C1 segment of cervical spinal cord (tissue), 14 donors: ENCODE results near the gene C2CD3.
"Not testable (repeated sequence)": the region's sequence is repeated elsewhere in the genome, so short reads cannot be mapped to it uniquely, and the experiment has no call there.

ENCODE experiments used
- DNase-seq, 14 donors: peaks; one replicate each; lab custom pipeline; 2025; lab: John Stamatoyannopoulos, UW

Gene C2CD3

DNA sequence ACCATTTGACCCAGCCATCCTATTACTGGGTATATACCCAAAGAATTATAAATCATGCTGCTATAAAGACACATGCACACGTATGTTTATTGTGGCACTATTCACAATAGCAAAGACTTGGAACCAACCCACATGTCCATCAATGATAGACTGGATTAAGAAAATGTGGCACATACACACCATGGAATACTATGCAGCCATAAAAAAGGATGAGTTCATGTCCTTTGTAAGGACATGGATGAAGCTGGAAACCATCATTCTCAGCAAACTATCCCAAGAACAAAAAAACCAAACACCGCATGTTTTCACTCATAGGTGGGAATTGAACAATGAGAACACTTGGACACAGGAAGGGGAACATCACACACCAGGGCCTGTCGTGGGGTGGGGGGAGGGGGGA is 105.3 kb downstream of the C2CD3 start:
- DNase-seq, result not testable (repeated sequence)

DNA sequence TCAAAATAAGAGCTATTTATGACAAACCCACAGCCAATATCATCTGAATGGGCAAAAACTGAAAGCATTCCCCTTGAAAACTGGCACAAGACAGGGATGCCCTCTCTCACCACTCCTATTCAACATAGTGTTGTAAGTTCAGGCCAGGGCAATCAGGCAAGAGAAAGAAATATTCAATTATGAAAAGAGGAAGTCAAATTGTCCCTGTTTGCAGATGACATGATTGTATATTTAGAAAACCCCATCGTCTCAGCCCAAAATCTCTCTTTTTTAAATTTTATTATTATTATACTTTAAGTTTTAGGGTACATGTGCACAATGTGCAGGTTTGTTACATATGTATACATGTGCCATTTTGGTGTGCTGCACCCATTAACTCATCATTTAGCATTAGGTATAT is 107.2 kb downstream of the C2CD3 start:
- DNase-seq, result not testable (repeated sequence)

DNA sequence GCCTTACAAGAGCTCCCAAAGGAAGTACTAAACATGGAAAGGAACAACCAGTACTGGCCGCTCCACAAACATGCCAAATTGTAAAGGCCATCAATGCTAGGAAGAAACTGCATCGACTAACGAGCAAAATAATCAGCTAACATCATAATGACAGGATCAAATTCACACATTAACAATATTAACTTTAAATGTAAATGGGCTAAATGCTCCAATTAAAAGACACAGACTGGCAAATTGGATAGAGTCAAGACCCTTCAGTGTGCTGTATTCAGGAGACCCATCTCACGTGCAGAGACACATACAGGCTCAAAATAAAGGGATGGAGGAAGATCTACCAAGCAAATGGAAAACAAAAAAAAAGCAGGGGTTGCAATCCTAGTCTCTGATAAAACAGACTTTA is 109.2 kb downstream of the C2CD3 start:
- not testable (repeated sequence) for DNase-seq

DNA sequence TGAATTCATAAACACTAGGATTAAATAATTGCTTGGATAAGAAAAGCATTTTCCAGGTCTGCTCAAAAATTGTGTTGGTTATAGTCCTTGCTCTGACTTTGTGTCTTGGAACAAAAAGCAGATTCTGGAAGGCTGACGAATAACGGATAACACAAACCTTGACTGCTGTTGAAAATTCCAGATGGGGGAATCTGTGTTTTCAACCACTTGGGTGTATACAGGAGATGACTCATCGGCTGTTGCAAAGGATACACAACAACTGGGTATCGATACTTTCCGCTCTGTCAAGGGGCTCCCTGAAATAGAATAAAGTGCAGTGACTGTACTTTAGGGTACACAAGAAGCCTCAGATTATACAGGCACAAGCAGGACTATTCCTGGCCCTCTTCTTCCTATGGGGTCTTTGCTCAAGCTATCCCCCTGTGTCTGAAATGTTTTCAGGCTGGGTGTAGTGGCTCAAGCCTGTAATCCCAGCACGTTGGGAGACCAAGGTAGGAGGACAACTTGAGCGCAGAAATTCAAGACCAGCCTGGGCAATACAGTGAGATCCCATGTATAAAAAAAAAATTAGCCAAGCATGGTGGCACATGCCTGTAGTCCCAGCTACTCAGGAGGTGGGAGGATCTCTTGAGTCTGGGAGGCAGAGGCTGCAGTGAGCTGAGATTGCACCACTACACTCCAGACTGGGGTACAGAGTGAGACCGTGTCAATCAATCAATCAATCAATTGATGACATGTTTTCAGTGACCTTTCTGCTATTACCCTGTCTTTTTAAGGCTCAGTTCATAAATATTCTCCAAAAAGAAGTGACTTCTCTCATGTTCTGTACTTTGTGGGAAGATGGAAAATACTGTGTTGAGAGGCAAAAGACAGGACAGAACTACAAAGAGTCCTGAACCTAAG is 113.3 kb downstream of the C2CD3 start:
- DNase-seq, result no peak

DNA sequence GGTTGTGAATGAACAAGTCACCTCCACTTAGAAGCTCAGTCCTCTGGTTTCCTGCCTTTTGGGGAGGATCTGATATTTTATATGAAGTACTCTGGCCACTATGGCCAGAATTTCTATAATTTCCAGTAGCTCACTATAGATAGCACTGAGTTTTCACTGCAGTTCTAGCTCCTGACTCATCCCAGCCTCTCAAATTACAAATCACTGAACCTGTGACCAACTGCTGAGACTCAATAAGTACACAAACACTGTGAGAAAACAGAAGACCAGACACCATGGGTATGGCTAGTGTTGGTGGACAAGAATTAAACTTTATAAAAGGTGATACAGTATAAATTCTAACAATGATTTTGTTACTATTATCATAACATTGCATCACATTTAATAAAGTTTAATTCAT is 114.9 kb downstream of the C2CD3 start:
- DNase-seq, result no peak

DNA sequence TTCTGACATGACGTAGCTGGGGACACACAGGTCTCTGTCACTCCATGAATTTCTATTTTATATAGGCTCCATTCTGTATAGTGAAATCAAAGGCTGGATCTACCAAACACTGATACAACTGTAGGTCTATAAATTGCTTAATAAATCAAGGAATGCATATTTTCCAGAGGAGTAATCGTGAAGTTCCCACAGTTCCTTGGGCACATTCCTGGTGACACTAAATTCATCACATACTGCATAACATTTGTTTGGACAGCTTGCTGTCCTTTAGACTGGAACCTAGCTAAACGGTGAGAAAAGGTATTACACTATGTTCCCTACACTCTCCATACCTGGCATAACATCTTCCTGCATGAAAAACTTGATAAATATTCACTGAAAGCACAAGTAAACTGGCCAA is 120.3 kb downstream of the C2CD3 start:
- no peak for DNase-seq

DNA sequence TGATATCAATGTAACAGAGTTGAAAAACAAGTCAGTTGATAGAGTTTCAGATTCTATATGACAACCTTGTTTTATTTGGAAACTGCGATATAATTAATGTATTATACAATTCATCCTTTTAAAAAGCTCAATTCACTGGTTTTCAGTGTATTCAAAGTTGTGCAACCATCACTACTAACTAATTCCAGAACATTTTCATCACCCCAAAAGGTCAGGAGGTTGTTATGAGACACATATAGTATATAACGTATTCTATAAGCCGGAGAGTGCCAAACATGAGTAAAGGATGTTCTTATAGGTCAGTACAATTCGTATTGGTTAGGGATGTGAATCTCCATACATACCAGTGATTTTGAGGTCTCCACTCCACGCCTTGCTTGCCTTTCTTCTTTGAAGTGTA is 121.8 kb downstream of the C2CD3 start:
- DNase-seq, result no peak

DNA sequence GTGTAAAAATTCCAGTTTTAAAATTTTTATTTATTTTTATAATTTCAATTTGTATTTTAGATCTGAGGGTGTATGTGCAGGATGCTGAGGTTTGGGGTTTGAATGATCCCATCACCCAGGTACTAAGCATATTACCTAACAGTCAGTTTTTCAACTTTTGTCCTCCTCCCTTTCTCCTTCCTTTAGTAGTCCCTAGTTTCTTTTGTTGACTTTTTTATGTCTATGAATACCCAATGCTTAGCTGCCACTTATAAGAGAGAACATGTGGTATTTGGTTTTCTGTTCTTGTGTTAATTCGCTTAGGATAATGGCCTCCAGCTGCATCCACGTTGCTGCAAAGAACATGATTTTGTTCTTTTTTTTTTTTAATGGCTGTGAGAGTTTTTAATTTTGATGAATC is 126.3 kb downstream of the C2CD3 start:
- no peak for DNase-seq

DNA sequence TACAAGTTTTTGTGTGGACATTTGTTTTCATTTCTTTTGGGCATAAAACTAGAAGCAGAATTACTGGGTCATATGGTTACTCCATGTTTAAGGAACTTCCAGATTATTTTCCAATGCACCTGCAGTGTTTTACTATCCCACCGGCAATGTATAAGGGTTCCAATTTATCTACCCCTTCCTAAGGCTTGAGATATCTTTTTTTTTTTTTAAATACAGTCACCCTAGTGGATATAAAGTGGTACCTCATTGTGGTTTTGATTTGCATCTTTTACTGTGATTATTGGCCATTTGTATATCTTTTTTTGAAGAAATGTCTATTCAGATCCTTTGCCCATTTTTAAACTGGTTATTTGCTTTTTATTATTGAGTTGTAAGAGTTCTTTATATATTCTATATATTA is 127.4 kb downstream of the C2CD3 start:
- DNase-seq, result no peak

DNA sequence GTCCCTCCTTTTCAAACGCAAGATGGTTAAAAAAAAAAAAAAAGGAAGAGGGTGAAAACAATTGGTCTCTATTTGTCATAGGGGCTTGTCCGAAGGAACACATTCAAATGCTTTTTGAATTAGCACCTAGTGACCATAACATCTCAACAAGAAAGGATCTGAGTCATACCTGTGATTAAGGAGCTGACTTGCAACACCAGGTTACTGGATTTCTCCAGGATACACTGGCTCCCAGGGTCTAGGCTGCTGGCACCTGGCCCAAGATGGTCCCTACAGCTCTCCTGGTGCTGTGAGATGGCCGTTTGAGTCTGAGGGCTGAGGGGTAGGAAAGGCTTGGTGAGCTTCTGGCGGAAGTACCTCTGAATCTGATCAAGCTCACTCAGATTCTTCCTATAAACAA is 133.5 kb downstream of the C2CD3 start:
- DNase-seq, result no peak

DNA sequence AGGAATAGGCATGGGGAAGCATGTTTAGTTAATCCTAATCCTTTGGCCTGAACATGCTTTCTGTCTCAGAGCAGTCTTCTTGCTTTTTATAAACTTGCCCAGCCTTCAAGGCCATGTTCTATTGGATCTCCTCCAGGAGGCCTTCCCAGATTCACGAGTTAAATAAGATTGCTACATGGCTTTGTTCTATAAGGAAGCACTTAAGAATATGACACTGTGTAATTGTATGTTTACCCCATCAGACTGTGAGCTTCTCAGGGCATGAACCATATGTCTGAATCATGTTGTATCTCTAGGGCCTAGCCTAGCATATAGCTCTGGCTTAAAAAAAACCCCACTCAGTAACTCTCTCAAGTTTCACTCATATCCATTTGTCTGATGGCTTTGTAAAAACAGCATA is 135.5 kb downstream of the C2CD3 start:
- no peak for DNase-seq

DNA sequence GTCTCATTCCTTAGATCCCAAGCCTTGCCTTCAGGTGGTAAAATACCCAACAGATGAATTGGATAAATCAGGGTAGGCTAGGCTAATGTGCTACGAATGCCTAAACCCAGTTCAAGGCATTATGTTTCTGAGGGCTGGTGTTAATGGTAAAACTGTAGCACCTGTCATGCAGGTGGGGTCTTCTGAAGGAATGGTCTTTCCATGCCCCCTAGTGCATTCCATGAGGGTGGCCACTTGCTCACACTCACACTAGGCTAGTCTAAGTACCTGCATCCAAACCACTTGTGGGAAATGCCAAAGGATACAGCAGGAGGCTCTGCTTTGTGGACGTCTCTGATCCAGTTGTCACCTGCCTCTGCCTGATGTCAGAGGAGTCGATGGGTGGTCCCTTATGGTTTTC is 137.8 kb downstream of the C2CD3 start:
- DNase-seq, result no peak

DNA sequence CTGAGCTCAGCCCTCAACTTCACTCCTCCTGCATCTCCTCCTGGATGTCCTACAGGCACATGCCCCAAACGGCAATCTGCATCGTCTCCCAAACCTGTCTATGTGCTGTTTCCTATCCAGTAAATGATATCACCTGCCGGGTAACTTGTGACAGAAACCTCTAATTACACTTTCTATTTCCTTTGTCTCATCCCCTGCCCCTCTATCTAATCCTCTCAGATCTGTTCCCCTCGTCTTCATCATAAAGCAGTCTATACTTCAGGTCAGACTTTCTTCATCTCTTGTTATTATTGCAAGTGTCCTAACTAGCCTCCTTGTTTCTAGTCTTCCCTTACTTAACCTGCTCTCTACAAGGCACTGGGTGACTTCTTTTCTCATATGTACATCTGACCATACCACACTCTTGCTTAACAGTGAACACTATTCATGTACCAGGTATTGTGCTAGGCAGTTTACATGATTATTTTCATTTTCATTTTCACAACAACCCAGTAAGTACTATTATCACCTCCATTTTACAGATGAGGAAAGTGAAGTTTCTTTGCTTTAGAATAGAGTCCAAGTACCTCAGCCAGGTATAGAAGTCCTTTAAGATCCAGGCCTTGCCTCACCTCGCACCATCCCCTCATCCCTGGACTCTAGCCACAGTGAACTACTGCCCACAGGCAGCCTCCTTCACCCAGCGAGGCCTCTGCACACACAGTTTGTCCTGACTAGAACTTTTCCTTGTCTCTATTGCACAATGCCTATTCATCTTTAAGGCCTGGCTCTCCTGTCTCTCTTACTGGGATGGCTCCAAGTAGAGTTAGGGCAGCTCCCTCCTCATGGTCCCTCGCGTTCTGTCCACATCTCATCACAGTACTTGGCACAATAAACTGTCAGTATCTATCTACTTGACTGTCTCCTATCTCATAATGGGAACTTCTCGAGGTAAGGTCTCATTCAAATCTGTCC is 139.8 kb downstream of the C2CD3 start:
- DNase-seq, result no peak

DNA sequence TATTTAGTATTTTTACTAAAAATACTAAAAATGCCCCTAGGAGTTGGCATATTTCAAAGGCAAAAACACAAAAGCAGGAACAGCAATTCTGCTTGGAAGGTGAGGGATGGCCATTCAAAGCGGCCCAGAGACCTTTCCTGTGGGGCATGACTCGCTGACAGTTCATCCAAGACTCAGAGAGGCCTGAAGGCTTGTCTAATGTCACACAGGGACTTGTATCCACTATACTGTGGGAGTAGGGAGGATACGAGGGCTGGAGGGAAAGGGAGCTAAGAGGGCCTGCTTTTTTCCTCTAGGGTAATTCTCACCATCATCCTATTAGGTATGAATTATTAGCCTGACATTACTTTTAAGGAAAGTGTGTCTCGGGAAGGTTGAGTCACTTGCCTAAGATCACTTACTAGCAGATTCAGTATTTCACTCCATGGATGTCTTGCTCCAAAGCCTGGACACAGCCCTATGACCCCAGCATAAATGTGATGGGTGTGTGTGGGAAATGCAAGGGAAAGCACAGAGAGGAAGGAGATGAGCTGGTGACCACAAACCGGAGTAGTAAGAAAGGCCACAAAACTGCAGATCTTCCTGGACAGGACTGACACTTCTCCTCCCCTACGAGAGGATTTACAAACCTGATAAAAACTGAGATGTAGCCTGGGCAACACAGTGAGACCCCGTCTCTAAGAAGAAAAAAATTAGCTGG is 145.2 kb downstream of the C2CD3 start:
- no peak for DNase-seq

DNA sequence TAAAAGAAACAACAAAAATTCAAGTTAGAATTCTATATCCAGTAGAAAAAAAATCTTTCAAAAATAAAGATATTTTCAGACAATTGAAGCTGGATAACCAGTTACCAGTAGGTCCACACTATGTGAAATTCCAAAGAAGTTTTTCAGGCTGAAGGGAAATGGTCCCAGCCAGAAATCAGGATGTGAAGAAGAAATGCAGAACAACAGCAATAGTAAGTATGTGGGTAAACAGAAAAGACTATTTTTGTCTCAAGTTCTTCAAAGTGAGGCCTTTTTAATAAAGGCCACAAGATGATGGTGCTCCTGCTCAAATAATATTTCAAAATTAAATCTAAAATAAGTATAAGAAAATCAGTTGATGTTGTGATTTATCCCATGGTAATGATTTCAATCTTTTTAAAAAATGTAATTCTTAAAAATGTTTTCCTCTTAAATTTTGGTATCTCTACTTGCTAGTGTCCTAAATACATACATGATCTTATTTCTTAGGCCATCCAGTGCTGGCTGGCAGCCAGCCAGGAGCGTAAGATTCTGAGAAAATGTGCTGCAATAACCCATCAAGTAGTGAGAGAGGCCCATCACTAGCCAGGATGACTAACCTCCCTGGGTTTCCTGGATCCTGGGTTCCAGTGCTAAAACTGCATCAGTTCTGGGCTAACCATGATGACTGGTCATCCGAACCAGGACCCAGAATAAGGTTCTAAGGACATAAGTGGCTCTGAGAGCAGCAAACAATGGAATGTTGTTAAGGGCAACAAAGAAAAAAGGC is 146.4 kb downstream of the C2CD3 start:
- no peak for DNase-seq

DNA sequence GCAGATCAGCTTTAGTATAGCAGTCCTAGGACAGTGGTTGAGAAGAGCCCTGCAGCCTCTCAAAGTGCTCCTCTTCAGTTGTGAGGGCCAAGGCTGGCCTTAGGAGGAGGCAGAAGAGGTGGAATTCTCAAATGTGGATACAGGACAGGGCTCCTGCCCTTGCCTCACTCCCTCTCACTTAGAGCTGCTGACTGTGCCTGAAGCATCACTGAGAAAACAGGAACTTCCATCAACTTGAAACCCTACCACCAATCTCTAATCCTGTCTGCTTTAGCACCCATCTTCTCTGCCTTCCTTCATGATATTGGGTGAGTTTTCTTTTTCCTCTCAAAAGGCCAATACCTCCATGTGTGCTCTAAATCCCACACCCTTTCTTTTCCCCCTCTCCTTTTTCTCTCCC is 147.5 kb downstream of the C2CD3 start:
- DNase-seq, result no peak

DNA sequence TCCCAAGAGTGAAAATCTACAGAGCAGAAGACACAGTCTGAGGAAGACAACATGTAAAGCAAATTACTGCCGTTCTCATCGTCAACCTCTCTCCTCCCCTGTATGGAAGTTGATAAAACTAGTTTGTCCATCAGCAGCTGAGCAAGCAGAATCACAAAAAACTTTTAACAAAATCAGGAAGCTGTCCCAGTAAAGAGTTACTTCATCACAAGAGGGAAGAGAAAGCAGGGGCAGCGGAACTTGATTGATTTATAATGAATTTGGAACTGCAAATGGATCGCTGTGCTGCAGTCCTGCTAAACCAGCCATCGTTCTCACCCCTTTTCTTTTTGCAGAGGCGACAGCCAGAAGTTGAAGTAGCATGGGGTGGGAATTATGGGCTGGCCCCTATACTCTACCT is 148.3 kb downstream of the C2CD3 start:
- DNase-seq, result no peak

DNA sequence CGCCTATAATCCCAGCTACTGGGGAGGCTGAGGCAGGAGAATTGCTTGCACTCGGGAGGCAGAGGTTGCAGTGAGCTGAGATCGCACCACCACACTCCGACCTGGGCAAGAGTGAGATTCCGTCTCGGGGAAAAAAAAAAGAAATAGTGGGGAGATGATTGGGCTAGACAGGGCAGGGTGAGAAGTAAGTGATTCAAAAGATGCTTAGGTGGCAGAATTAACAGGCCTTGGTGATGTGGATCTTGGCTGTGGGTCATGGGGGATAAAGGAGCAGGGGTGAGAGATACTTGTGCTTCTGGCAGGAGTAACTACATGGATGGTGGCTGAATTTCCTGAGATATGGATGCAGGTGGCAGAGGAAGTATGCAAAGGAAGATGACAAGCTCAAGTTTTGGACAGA is 148.8 kb downstream of the C2CD3 start:
- DNase-seq, result no peak

DNA sequence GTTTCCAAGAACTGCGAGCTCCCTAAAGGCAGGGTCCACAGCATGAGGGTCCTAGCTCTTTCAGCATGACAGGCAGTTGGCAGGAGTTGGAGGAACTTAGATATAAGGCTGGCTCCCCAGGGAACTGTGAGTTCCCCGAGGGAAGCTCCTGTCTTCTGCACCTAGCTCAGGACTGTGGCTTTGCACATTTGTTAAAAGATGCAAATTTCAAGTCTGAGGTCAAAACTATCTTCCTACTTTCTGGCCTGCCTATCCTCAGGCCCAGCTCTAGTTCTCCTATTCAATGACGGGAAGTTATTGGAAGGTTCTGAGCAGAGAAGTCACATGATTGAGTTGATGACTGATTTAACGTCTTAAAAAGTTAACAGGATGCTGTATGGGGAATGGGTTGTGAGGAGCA is 150.3 kb downstream of the C2CD3 start:
- no peak for DNase-seq

DNA sequence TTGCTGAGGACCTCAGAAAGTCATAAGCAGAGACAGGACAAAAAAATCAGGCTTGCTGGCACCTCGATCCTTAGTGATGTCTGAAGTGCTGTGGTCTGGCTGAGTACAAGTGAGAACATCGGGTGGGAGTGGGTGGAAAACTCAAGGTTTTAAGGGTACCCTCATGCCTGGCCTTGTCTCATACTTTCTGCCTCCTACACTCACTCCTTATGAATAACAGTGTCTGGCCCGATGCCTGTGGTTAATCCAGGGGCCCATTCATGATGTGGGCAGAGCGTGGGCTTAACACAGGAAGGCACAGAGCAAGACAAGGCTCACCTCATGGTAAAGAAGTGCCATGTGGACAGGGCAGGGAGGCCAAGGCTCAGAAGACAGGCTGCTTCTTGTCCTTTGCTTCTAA is 150.9 kb downstream of the C2CD3 start:
- no peak for DNase-seq

DNA sequence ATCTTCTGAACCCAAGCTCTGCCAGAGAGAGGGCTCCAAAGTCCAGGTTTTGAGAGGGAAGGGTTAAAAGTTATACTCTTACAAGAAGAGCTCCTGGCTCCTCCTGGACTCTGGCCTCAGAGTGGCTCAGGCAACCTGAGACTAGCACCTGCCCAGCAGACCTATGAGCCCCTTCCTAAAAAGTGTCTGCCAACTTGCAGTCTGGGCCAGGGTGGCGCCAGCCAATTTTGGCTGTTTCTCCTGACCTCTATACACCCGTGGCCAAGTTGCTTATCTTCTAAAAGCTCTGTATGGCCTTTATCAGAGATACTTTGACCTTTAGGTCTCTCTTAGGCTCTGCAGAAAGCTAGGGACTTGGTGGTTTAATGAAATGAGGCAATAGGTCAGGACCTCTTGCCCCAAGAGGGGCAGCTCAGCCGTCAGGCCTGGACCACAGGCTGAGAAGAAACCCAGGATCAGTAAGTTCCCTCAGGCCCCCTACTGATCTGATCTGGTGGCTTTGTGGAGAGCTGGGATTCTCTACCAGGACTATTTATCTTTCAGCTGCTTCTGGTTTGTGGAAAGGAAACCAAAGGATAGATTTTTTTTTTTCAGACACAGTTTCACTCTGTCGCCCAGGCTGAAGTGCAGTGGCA is 151.6 kb downstream of the C2CD3 start:
- no peak for DNase-seq
